HepG2 (cell line): ENCODE results near the gene SLC24A5. TPM values are rescaled to one million over a fixed set of nuclear protein-coding genes. Genes with fewer than 3 reads are reported as not detected.

Experiments
- NKX3-1 ChIP-seq: sonication (generic); formaldehyde crosslinking; IDR thresholded peaks from 2 replicates; pipeline ENCODE4 v1.5.0; 2020; ENCODE audit warnings: missing genetic modification reagents
- PITX1 ChIP-seq: sonication (generic); formaldehyde crosslinking; IDR thresholded peaks from 2 replicates; pipeline ENCODE4 v1.5.1; 2020; ENCODE audit warnings: mild to moderate bottlenecking, missing genetic modification reagents
- SRY ChIP-seq: sonication (generic); formaldehyde crosslinking; IDR thresholded peaks from 2 replicates; pipeline ENCODE4 v1.8.0; 2022; ENCODE audit warnings: mild to moderate bottlenecking, missing genetic modification reagents
- ZNF34 ChIP-seq: sonication (generic); formaldehyde crosslinking; IDR thresholded peaks from 2 replicates; pipeline ENCODE4 v1.4.0; 2020; ENCODE audit warnings: mild to moderate bottlenecking, missing genetic modification reagents, borderline replicate concordance
- ZNF652 ChIP-seq: IDR thresholded peaks from 2 replicates; pipeline ENCODE4 v1.6.1; 2016; ENCODE audit warnings: low read depth, borderline replicate concordance
- ZNF670 ChIP-seq: sonication (generic); formaldehyde crosslinking; IDR thresholded peaks from 2 replicates; pipeline ENCODE4 v1.8.0; 2022; ENCODE audit warnings: mild to moderate bottlenecking, missing genetic modification reagents, borderline replicate concordance
- polyA plus RNA-seq, 8 experiments: library from polyadenylated mRNA; depleted of rRNA in 3 of 8; stranded (reverse) in 7 of 8; unstranded in 1 of 8; fragments of >200 nt; fragmentation: Illumina TruSeq in 4 of 8; extraction: Trizol in 4 of 8; gene quantifications; 2 replicates each; pipeline versions ENCODE4 v1.2.1 to v1.2.3, GENCODE V29; 2011 to 2016; ENCODE audit warnings: low read depth in 4 of 8, missing spikeins in 1 of 8, mixed read lengths in 1 of 8; ENCODE audit not compliant: insufficient read depth in 1 of 8
- total RNA-seq, 5 experiments: library from RNA; depleted of rRNA; stranded (reverse); fragments of >200 nt; fragmentation: Illumina TruSeq; extraction: Trizol; gene quantifications; 2 replicates each; pipeline ENCODE4 v1.2.3, GENCODE V29; 2016; ENCODE audit warnings: low read depth in 1 of 5
- TF ChIP-seq, protein P1 (sequence below): IDR thresholded peaks from 2 replicates; pipeline ENCODE4 v1.4.0; 2020; ENCODE audit warnings: mild to moderate bottlenecking, missing genetic modification reagents
- TF ChIP-seq, protein P2 (sequence below): sonication (generic); formaldehyde crosslinking; IDR thresholded peaks from 2 replicates; pipeline ENCODE4 v1.5.1; 2020; ENCODE audit warnings: mild to moderate bottlenecking, missing genetic modification reagents, moderate library complexity

Gene SLC24A5
- total and polyA plus RNA-seq, 2 of the 13 experiments (the other 11 are each of a cell fraction or from before 2014, with no cell fraction given) = not detected

DNA sequence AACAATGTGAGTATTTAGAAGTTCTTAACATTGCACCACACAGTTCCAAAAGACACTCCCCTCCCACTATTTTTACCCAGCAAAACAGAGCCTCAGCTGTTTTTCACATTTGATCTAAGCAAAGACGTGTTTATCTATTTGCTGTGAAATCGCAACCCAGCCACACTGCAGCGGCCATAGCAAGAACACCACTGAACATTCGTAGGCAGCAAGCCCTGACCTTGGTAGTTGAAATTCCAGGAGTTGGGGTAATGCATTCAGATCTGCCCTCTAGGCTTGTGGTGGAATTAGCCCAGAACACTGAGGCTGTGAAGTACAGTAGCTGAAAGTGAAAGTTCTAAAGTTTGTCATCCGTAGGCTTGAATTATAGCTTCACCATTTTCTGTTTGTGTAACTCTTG, 17.1 kb upstream of the SLC24A5 start (continued):
- TF ChIP-seq, protein P1, sequence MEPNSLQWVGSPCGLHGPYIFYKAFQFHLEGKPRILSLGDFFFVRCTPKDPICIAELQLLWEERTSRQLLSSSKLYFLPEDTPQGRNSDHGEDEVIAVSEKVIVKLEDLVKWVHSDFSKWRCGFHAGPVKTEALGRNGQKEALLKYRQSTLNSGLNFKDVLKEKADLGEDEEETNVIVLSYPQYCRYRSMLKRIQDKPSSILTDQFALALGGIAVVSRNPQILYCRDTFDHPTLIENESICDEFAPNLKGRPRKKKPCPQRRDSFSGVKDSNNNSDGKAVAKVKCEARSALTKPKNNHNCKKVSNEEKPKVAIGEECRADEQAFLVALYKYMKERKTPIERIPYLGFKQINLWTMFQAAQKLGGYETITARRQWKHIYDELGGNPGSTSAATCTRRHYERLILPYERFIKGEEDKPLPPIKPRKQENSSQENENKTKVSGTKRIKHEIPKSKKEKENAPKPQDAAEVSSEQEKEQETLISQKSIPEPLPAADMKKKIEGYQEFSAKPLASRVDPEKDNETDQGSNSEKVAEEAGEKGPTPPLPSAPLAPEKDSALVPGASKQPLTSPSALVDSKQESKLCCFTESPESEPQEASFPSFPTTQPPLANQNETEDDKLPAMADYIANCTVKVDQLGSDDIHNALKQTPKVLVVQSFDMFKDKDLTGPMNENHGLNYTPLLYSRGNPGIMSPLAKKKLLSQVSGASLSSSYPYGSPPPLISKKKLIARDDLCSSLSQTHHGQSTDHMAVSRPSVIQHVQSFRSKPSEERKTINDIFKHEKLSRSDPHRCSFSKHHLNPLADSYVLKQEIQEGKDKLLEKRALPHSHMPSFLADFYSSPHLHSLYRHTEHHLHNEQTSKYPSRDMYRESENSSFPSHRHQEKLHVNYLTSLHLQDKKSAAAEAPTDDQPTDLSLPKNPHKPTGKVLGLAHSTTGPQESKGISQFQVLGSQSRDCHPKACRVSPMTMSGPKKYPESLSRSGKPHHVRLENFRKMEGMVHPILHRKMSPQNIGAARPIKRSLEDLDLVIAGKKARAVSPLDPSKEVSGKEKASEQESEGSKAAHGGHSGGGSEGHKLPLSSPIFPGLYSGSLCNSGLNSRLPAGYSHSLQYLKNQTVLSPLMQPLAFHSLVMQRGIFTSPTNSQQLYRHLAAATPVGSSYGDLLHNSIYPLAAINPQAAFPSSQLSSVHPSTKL (CRISPR knock-in tag) = no peak
- TF ChIP-seq, protein P2, sequence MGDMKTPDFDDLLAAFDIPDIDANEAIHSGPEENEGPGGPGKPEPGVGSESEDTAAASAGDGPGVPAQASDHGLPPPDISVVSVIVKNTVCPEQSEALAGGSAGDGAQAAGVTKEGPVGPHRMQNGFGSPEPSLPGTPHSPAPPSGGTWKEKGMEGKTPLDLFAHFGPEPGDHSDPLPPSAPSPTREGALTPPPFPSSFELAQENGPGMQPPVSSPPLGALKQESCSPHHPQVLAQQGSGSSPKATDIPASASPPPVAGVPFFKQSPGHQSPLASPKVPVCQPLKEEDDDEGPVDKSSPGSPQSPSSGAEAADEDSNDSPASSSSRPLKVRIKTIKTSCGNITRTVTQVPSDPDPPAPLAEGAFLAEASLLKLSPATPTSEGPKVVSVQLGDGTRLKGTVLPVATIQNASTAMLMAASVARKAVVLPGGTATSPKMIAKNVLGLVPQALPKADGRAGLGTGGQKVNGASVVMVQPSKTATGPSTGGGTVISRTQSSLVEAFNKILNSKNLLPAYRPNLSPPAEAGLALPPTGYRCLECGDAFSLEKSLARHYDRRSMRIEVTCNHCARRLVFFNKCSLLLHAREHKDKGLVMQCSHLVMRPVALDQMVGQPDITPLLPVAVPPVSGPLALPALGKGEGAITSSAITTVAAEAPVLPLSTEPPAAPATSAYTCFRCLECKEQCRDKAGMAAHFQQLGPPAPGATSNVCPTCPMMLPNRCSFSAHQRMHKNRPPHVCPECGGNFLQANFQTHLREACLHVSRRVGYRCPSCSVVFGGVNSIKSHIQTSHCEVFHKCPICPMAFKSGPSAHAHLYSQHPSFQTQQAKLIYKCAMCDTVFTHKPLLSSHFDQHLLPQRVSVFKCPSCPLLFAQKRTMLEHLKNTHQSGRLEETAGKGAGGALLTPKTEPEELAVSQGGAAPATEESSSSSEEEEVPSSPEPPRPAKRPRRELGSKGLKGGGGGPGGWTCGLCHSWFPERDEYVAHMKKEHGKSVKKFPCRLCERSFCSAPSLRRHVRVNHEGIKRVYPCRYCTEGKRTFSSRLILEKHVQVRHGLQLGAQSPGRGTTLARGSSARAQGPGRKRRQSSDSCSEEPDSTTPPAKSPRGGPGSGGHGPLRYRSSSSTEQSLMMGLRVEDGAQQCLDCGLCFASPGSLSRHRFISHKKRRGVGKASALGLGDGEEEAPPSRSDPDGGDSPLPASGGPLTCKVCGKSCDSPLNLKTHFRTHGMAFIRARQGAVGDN (CRISPR knock-in tag) = no peak
- TF ChIP-seq NKX3-1 (no peak), PITX1 (CRISPR knock-in tag) (no peak), ZNF34 (CRISPR knock-in tag) (no peak), ZNF670 (CRISPR knock-in tag) (no peak), ZNF652 (CRISPR knock-in tag) (no peak), SRY (no peak)
